Activated B cell treated with CpG ODN at 0.5 μM for 24 hours (primary cell): ENCODE measurements around the gene CDCP2. TPM values are rescaled to one million over a fixed set of nuclear protein-coding genes. Genes with fewer than 3 reads are reported as not detected.

Source experiments
- ATAC-seq: fragments of 200-7000 bp; cut with Tn5 transposase; one replicate; pipeline ENCODE4 v1.10.0; 2021; ENCODE audit warnings: low read depth, mild to moderate bottlenecking, moderate library complexity
- CTCF ChIA-PET: fragments of 350-600 bp; sonication (Branson Sonifier 250); formaldehyde crosslinking; loops from one replicate; lab custom pipeline; 2021; ENCODE audit warnings: antibody characterized with exemption; lab: Charles Lee
- POLR2A ChIA-PET: fragments of 350-600 bp; sonication (Branson Sonifier 250); formaldehyde crosslinking; loops from one replicate; lab custom pipeline; 2021; ENCODE audit warnings: antibody characterized with exemption; lab: Charles Lee
- DNase-seq: peaks from one replicate; pipeline ENCODE4 v3.0.0; 2022
- H3K27ac Mint-ChIP-seq: one replicate; pipeline ENCODE4 v1.8.0; 2020; ENCODE audit warnings: mixed read lengths
- H3K27me3 Mint-ChIP-seq: one replicate; pipeline ENCODE4 v1.8.0; 2021; ENCODE audit warnings: mixed read lengths
- H3K36me3 Mint-ChIP-seq: one replicate; pipeline ENCODE4 v1.8.0; 2021; ENCODE audit warnings: low read depth, mixed read lengths
- H3K4me1 Mint-ChIP-seq: one replicate; pipeline ENCODE4 v1.8.0; 2021; ENCODE audit warnings: mixed read lengths
- H3K4me3 Mint-ChIP-seq: one replicate; pipeline ENCODE4 v1.8.0; 2020; ENCODE audit warnings: mild to moderate bottlenecking, mixed read lengths
- H3K9me3 Mint-ChIP-seq: one replicate; pipeline ENCODE4 v1.8.0; 2020; ENCODE audit warnings: mixed read lengths
- intact Hi-C: fragments of 100-400 bp; cut with micrococcal nuclease; formaldehyde crosslinking; loops from one replicate; pipeline ENCODE4 v1.15.1; 2024
- total RNA-seq: library from RNA; stranded (reverse); gene quantifications from 2 replicates; pipeline ENCODE4 v1.2.3, GENCODE V29; 2022
- TF ChIP-seq, protein P1 (sequence below): fragments of 200-600 bp; IDR thresholded peaks from one replicate; pipeline ENCODE4 v1.8.0; 2022; ENCODE audit warnings: antibody characterized with exemption, mild to moderate bottlenecking

Gene CDCP2
- total RNA-seq, 1 donor from 2014 or later: not detected

DNA sequence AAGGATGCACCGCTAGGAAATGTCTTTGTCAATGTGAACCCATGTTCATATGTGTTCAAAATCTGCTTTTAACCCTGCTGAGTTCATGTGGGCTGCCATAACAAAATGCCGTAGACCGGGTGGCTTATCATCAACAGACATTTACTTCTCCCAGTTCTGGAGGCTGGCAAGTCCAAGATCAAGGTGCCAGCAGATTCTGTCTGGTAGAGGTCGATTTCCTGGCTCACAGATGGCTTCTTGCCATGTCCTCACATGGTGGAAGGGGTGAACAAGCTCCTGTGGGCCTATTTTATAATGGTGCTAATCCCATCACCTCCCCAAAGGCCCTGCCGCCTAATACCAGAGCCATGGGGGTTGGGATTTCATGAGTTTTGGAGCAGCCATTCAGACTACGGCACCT, 4.6 kb upstream of the CDCP2 start:
- DNase-seq (no peak), ATAC-seq (no peak)
- TF ChIP-seq, protein P1, sequence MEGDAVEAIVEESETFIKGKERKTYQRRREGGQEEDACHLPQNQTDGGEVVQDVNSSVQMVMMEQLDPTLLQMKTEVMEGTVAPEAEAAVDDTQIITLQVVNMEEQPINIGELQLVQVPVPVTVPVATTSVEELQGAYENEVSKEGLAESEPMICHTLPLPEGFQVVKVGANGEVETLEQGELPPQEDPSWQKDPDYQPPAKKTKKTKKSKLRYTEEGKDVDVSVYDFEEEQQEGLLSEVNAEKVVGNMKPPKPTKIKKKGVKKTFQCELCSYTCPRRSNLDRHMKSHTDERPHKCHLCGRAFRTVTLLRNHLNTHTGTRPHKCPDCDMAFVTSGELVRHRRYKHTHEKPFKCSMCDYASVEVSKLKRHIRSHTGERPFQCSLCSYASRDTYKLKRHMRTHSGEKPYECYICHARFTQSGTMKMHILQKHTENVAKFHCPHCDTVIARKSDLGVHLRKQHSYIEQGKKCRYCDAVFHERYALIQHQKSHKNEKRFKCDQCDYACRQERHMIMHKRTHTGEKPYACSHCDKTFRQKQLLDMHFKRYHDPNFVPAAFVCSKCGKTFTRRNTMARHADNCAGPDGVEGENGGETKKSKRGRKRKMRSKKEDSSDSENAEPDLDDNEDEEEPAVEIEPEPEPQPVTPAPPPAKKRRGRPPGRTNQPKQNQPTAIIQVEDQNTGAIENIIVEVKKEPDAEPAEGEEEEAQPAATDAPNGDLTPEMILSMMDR: no peak
- no peaks in the 10 kb centered on the region for H3K4me1 Mint-ChIP-seq
- POLR2A ChIA-PET: no interaction called here
- H3K27ac Mint-ChIP-seq: no peak overlapping the region
- intact Hi-C loops: no loop called here
- no peaks in the 10 kb centered on the region for H3K9me3 Mint-ChIP-seq
- H3K4me3 Mint-ChIP-seq: no peak overlapping the region
- H3K36me3 Mint-ChIP-seq: no peaks in the 10 kb centered on the region
- CTCF ChIA-PET: no interaction called here
- no peaks in the 10 kb centered on the region for H3K27me3 Mint-ChIP-seq

DNA sequence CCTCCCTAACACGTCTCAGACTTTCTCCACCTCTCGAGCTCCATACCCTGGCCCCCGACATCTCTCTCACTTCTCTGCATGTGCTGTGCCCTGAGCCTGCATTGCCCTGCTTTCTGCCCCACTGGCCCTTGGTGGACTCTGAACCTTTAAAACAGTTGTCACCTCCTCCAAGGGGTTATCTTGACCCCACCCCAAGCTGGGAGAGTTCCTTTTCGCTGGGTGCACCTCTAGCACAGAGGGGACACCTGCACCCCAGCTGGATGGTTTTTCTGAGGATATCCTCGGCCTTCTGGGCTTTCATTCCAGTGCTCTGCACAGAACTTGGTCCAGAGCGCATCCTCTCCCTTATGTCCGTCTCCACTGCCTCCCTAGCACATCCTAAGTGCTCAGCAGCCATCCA, 4.2 kb upstream of the CDCP2 start:
- no peak for ATAC-seq
- no peak for DNase-seq
- Mint-ChIP-seq H3K36me3 (no peaks in the 10 kb centered on the region), H3K27ac (no peak overlapping the region), H3K9me3 (no peaks in the 10 kb centered on the region), H3K4me1 (no peaks in the 10 kb centered on the region), H3K4me3 (no peak overlapping the region), H3K27me3 (no peaks in the 10 kb centered on the region)
- TF ChIP-seq, protein P1: no peak
- intact Hi-C loops: no loop called here
- ChIA-PET POLR2A (no interaction called here), CTCF (no interaction called here)

DNA sequence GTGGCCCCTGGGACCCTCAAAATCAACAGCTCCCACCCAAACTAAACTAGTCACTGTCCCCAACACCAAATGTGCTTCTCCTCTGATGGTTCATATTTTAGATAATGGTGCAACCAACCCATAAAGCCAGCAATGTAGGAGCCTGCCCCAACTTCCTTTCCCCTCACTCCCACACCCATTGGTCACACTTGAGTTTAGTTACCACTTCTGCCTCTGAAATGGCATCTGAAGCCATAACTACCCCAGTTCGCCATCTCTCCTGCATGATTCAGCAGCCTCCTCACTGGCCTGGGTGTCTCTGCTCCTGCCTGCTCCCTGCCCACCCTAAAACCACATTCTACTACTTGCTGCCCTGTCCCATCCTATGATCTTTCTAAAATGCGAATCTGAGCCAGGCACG, 3.4 kb upstream of the CDCP2 start:
- H3K4me3 Mint-ChIP-seq: no peak overlapping the region
- CTCF ChIA-PET: no interaction called here
- TF ChIP-seq, protein P1: no peak
- H3K27me3 Mint-ChIP-seq: no peaks in the 10 kb centered on the region
- ATAC-seq (no peak), DNase-seq (no peak)
- POLR2A ChIA-PET: no interaction called here
- intact Hi-C loops: no loop called here
- H3K36me3 Mint-ChIP-seq: no peaks in the 10 kb centered on the region
- H3K9me3 Mint-ChIP-seq: no peaks in the 10 kb centered on the region
- no peak overlapping the region for H3K27ac Mint-ChIP-seq
- H3K4me1 Mint-ChIP-seq: no peaks in the 10 kb centered on the region

DNA sequence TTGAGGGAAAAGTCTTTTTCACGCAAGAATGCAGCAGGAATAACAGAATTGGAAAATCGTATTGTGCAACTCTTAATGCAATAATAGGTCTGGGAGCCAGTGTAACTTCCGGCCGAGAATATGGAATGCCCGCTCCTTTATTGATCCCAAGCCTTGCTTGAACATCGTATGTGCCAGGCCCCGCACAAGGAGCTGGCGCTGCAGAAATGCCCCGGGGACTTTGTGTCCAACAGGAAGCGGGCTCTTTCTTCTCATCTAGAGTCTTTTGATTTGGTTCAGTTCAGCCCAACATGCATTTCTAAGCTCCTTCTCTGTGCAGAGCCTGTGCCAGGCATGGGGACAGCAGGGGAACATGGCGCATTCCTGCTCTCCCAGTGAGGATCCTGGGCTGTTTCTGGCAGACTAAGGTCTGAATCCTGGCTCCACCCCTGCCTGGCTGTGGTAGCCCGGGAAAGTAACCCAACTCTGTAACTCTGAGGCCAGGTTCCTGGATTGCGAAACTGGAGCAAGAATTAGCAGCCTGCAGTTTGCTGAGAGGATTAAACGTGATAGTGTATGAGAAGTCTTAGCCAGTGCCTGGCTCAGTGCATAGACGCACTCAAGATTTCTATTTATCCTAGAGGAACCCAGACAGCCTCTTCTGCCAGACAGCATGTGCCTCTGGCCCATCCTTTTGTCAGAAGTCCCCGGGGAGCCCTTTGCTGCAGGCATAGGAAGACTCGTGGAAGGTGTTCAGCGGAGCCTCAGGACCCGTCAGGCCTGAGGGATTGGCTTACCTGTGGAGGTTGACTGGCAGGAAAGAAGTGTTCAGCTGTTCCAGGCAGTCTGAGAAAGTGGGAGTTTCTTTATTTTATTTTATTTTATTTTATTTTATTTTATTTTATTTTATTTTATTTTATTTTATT, 987 bp upstream of the CDCP2 start:
- ChIA-PET POLR2A (no interaction called here), CTCF (no interaction called here)
- DNase-seq: no peak
- intact Hi-C loops: no loop called here
- Mint-ChIP-seq H3K4me1 (no peaks in the 10 kb centered on the region), H3K4me3 (no peak overlapping the region), H3K36me3 (no peaks in the 10 kb centered on the region), H3K27ac (no peak overlapping the region), H3K9me3 (no peaks in the 10 kb centered on the region), H3K27me3 (no peaks in the 10 kb centered on the region)
- TF ChIP-seq, protein P1: no peak
- no peak for ATAC-seq

DNA sequence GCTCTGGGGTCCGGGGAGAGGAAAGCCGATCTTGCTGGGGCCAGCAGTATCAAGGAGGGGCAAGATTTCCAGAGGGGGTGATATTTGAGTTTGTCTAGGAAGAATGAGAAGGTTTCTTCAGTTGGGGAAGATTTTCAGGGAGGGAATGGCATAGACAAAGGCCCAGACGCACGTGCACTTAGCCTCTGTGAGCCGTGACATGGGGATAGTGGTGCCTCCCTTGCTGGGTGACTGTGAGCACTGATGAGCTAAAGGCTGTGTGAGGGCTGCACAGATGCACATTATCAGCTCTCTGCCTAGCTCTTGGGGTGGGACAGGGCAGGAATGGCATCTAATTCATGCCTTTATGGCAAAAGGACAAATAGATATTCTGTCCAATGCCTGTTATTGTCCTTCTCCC, 1.8 kb downstream of the CDCP2 start:
- ATAC-seq (no peak), DNase-seq (no peak)
- Mint-ChIP-seq H3K36me3 (no peaks in the 10 kb centered on the region), H3K9me3 (no peaks in the 10 kb centered on the region), H3K4me1 (no peaks in the 10 kb centered on the region), H3K27ac (no peak overlapping the region), H3K4me3 (no peak overlapping the region), H3K27me3 (no peaks in the 10 kb centered on the region)
- ChIA-PET POLR2A (no interaction called here), CTCF (no interaction called here)
- TF ChIP-seq, protein P1: no peak
- intact Hi-C loops: no loop called here
